ENCODE measurements around the gene SPP2.

DNA sequence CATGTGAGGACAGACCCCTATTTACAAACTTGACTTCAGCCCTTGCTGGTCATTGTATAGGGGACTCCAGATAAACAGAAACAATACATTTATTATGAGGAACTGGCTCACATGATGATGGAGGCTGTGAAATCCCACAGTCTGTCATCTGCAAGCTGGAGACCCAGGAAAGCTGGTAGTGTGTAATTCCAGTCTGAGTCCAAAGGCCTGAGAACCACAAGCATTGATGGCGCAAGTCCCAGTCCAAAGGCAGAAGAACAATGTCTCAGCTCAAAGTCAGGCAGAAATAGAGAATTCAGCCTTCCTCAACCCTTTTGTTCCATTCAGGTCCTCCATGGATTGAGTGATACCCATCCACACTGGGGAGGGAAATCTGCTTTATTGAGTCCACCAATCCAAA, 28.1 kb upstream of the SPP2 start:
- TF ChIP-seq, protein P1, sequence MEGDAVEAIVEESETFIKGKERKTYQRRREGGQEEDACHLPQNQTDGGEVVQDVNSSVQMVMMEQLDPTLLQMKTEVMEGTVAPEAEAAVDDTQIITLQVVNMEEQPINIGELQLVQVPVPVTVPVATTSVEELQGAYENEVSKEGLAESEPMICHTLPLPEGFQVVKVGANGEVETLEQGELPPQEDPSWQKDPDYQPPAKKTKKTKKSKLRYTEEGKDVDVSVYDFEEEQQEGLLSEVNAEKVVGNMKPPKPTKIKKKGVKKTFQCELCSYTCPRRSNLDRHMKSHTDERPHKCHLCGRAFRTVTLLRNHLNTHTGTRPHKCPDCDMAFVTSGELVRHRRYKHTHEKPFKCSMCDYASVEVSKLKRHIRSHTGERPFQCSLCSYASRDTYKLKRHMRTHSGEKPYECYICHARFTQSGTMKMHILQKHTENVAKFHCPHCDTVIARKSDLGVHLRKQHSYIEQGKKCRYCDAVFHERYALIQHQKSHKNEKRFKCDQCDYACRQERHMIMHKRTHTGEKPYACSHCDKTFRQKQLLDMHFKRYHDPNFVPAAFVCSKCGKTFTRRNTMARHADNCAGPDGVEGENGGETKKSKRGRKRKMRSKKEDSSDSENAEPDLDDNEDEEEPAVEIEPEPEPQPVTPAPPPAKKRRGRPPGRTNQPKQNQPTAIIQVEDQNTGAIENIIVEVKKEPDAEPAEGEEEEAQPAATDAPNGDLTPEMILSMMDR (IDR thresholded peaks at IDR 0.05), result no peak
- TF ChIP-seq POLR2A (IDR thresholded peaks at IDR 0.05), result no peak
